Measurements from ENCODE around the gene DHODH.
"Not testable (repeated sequence)": the region's sequence is repeated elsewhere in the genome, so short reads cannot be mapped to it uniquely, and the experiment has no call there.

GRCh38 chr16:71997578-71997977 is 11.0 kb upstream of the DHODH start:
- TF ChIP-seq, protein P1, sequence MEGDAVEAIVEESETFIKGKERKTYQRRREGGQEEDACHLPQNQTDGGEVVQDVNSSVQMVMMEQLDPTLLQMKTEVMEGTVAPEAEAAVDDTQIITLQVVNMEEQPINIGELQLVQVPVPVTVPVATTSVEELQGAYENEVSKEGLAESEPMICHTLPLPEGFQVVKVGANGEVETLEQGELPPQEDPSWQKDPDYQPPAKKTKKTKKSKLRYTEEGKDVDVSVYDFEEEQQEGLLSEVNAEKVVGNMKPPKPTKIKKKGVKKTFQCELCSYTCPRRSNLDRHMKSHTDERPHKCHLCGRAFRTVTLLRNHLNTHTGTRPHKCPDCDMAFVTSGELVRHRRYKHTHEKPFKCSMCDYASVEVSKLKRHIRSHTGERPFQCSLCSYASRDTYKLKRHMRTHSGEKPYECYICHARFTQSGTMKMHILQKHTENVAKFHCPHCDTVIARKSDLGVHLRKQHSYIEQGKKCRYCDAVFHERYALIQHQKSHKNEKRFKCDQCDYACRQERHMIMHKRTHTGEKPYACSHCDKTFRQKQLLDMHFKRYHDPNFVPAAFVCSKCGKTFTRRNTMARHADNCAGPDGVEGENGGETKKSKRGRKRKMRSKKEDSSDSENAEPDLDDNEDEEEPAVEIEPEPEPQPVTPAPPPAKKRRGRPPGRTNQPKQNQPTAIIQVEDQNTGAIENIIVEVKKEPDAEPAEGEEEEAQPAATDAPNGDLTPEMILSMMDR (IDR thresholded peaks at IDR 0.05; ENCODE audit: low read length) = not testable (repeated sequence)
- not testable (repeated sequence) for TF ChIP-seq EZH2 (optimal IDR thresholded peaks at IDR 0.05; ENCODE audit: low read depth, low read length)
